ENCODE data around the gene LRRC56.
"Not testable (repeated sequence)": the region's sequence is repeated elsewhere in the genome, so short reads cannot be mapped to it uniquely, and the experiment has no call there.

The LRRC56 gene

DNA sequence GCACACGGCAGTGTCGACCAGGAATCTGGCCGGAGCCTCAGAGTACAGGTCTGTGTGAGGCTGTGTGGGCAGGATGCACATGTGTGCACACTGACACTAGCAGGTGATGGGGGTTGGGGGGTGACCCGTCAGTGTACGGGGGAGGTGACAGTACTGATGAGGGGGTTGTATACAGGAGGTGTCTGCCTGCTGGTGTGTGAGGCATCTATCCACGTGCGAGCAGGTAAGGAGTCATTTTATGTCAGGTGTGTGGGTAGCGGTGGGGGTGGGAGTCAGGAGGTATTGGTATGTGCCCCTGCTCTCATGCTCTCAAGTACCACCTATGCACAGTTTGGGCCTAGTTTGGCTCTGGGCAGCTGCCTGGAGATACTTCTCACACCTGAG is 34.5 kb downstream of the LRRC56 start:
- no peak for DNase-seq (ENCODE audit: low read depth in 2 of 3, low spot score in 2 of 3)

DNA sequence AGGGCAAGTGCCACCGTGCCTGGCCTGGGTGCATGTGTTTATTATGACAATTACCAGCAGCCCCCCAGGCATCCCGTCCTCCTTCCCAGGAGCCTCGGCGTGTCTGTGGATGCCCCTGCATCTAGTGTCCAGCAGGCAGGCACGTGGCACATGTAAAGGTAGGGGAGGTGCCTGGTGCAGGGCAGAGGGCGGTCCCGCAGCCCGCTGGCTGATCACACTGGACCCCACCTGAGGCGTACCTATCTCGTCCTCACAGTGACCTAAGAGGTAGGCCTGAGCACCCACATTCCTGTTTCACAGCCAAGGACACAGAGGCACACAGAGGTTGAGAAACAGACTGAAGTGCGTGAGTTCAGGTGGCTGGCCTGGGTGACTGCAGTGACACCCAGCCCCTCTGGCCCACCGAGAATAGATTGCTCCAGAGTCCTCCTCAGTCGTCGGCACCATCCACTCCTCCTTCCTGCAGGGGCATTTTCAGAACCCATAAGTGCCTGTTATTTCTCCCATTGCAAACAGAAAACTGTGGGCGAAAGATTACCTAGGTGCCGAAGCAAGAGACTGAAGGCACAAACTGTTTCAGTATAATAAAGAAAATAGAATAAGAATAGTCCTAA is 35.9 kb downstream of the LRRC56 start:
- DNase-seq (ENCODE audit: low read depth in 2 of 3, low spot score in 2 of 3): no peak

DNA sequence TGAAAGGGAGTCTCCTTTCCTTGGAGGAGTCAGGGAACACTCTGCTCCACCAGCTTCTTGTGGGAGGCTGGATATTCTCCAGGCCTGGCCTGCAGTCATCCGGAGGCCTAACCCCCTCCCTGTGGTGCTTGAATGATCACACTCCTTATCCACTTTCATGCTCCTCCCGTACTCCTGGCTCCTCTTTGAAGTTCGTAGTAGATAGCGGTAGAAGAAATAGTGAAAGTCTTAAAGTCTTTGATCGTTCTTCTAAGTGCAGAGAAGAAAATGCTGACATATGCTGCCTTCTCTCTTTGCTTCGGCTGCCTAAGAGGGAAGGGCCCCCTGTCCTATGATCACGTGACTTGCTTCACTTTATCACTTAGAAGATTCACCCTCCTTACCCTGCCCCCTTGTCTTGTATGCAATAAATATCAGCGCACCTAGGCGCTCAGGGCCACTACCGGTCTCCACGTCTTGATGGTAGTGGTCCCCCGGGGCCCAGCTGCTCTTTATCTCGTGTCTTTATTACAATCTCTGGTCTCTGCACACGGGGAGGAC is 36.8 kb downstream of the LRRC56 start:
- DNase-seq (ENCODE audit: low read depth in 2 of 3, low spot score in 2 of 3): not testable (repeated sequence)

DNA sequence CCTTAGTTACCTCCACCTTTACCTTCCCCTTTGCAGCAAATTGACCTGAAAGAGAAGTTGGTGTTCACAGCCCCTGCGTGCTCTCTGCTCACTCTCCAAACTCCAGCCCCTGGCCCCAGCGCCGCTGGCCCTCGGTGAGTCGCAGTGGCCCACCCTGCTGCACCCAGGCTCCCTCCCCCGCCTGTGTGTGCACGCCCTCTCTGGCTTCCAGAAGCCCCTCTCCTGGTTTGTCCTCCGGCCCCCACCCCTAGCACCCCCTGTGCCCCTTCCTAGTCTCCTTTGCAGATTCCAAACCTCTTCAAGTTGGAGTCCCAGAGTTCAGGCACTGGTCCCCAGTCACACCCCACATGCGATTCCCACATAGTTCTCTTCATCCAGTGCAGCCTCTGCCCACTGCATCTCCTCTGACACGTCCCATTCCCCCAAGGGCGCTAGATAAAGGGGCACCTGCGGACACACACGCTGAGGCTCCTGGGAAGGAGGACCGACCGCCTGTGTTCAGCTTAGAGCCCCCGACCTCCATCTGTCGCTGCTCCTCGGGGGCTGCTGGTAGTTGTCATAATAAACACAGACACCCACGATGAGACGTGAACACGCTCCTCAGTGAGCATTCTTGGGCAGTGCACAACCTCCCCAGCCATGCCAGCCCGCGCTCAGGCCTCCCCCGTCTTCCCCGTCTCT is 37.4 kb downstream of the LRRC56 start:
- no peak for DNase-seq (ENCODE audit: low read depth in 2 of 3, low spot score in 2 of 3)

DNA sequence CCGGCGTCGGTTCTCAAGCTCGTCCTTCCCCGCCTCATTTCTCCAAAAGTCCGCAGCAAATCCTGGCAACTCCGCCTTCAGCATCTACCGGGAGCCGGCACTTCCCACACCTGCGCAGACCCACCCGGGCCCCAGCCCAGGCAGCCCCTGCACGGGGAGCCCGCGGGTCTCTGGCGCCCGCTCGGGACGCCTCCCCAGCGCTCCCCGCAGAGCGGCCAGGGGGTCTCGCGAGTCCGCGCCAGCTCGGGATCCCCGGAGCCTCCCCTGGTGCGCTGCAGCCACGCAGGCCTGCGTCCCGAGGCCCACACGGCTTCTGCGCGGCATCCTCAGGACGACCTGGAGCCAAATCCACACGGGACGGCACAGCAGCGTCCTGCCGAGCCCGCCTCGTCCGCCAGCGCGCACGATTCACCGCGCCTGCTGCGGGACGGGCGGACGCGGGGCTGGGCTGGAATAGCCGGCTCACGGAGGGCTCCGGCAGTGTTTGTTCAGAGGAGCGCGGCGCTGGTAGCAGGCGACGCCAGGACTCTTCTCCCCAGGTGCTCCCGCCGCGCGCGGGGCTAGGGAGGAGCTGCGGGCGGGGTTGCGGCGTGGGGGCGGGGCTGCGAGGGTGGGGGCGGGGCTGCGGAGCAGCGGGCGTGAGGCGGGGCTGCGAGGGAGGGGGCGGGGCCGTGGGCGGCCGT is 38.1 kb downstream of the LRRC56 start:
- DNase-seq (ENCODE audit: low read depth in 2 of 3, low spot score in 2 of 3): peak in 1 of 3 experiments; percentile 58

DNA sequence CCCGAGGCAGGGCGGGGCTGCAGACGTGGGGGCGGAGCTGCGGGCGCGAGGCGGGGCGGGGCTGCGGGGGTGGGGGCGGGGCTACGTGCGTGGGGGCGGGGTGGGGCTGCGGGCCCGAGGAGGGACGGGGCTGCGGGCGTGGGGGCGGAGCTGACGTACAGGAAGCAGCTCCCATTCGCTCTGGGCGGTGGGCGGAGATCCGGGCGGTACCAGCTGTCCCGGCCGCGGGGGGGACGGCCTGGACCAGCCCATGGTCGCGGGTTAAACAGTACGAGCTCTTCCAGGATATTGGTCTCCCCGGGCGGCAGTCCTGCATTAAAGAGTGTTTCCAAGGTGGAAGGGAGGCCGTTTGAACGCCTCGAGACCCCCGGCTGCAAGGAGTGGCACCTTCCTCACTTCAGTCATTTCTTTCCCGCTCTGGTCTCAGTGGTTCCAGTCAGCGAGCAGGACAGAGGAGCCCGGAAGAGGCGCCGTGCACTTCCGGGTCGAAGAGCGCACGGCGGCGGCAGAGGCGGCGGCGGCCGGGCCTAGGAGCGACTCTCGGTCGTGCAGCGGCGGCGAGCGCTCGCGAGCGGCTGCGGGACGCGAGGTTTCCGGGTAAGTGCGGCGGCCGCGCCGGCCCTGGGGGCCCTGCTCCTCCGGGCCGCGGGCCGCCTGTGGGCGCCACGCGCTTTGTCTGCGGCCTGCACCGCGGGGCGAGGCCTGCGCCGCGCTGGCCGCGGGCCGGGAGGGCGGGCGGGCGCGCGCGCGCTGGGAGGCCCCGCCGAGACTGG is 38.9 kb downstream of the LRRC56 start, which contains the start of gene PHRF1:
TSS of gene PHRF1 (plus strand) at position 475 of the 773 bp plus-strand sequence. CDS start 5,043 bp downstream, outside the sequence.
- peak; percentile 83 to 91 (median 87) for DNase-seq (ENCODE audit: low read depth in 2 of 3, low spot score in 2 of 3)

DNA sequence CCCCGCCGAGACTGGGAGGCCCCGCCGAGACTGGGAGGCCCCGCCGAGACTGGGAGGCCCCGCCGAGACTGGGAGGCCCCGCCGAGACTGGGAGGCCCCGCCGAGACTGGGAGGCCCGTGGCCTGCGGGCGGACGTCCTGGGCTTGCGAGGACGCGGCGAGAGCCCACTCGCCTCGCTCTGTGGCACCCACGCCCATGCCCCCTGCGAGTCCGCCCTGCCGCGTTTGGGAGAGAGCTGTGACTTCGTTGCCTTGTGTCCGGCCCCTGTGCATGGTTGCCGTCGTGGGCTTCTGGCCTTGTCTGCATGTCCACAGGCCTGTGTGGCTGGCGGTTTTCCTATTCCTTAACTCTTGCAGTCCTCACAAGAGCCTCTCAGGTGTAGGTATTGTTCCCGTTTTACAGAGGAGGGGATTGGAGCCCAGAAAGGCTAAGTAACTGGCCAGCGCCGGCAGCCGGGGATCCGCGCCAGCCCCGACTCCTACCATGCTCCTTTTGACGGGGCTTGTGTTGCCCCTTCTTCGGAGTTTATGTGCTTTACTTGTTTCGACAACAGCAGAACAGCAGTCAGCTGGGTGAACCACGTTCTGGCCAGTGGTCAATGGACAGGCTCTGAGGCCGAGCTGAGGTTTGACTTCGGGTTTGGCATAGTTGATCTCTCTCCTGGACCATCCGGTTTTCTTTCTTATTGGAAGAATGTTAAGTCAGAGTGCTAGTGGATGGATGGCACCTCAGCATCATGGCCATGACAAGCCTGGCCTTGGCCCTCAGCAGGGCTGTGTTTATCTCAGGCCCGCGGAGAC is 39.7 kb downstream of the LRRC56 start:
- DNase-seq (ENCODE audit: low read depth in 2 of 3, low spot score in 2 of 3): no peak

DNA sequence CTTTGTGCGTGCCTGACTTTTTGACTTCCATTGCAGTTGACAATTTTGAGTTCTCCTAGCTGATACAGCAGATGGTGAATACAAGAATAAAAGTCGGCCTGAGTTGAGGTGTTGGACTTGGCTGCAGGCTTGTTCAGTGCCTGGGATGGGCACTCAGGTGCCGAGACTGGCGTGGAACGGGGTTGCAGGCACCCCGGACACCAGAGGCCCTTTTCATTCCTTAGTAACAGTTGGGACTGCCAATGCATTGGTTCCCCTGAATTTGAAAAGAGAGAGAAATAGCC is 40.2 kb downstream of the LRRC56 start:
- DNase-seq (ENCODE audit: low read depth in 2 of 3, low spot score in 2 of 3): no peak

DNA sequence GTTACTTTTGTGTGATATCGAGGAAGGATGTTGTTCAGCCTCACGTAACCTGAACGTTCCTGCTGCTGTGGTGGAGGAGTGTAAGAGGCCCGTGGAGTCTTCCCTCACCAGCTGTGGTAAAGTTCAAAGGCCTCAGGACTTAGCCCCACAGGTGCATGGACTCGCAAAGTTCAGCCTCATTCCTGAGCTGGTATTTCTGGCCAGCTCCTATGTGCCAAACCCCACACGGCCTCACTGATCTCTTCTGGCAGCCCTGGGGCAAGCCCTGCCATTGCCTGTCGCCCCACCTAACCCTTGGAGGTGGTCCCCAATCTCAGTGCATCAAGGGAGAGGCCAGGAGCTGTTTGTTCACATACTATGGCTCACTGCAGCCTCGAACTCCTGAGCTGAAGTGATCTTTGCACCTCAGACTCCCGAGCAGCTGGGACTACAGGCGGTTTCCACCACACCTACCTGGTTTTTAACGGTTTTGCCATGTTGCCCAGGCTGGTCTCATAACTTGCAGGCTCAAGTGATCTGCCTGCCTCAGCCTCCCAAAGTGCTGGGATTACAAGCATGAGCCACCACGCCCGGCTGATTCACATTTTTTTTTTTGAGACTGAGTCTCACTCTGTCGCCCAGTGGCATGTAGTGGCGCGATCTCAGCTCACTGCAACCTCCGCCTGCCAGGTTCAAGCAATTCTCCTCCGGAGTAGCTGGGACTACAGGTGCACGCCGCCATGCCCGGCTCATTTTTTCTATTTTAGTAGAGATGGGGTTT is 41.1 kb downstream of the LRRC56 start:
- no peak for DNase-seq (ENCODE audit: low read depth in 2 of 3, low spot score in 2 of 3)

DNA sequence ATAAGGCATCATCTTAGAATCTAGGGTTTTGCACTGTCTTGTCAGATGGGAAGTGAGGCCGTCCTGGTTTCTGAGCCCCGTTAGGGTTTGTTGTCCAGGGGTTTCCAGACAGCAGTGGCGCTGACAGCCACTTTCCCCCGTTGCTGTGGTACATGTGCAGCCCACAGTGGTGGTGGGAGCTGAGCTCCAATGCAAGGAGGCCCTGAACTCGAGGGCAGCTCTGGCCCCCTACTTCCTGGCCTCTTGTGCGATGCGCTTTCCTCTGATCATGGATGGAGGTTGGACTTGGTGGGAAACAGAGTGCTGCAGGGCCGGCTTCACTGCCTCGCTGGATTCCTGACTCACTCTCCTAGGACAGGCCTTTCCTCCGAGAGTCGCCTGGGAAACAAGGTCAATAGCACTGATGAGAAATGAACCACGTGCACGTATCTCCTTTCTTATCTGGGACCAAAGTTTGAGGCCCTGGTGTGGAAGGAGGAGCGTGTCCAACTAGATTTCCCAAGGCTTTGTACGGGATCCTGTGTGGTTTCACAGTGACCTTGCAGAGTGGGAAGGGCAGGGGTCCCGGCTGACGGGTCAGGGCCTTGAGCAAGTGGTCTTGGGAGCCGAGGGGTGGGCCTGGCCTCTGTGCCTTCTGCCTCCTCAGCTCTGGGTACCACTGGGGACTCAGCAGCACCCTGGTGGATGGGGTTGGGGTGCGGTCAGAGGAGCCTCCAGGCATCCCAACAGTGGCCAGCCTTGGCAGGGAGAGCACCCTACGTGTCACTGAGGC is 42.7 kb downstream of the LRRC56 start:
- DNase-seq (ENCODE audit: low read depth in 2 of 3, low spot score in 2 of 3): no peak

DNA sequence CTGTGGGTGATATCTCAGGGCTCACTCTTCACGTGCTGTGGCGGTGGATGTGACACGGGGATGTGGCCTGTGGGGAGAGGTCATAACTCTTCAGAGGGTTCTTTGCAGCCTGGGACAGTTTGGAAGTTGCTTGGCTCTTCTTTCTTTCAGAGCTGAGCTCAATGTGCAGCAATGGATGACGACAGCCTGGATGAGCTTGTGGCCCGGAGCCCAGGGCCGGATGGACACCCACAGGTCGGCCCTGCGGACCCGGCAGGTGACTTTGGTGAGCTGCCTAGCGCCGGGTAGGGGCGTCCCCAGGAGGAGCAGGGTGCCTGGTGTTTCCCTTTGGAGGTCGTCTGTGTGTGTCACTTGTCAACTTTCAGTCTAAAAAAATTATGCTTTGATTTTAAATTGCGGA is 44.0 kb downstream of the LRRC56 start:
- DNase-seq (ENCODE audit: low read depth in 2 of 3, low spot score in 2 of 3): no peak

DNA sequence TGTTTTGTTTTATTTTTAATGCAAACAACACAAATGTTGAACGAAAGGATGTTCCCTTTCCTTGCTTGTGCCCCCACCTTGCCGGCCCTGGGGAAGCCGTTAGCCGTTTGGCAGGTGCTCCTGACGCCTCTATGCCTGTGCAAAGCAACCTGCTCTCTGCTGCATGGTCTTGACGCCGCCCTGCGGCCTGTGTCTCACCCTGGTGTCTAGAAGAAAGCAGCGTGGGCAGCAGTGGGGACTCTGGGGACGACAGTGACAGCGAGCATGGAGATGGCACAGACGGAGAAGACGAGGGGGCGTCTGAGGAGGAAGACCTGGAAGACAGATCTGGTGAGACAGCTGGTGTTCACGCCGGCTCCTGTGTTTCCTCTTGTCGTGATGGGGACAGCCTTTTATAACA is 44.4 kb downstream of the LRRC56 start:
- no peak for DNase-seq (ENCODE audit: low read depth in 2 of 3, low spot score in 2 of 3)

DNA sequence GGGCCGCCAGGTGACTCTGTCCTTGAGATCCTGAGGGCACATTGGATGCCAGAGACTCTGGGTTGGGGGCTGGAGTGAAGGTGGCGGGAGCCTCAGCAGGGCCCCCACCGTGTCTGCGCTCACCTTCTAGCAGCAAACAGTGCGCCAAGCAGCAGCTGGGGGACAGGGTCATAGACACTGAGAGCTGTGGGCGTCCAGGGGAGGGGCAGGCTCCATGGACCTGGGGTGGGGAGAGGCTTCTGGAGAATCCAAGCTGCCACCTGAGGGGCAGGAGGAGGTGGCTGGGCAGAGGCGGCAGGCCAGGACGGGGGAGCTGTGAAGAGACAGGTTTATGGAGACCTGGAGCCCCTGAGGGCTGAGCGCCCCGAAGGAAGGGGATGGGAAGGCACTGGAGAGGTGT is 47.0 kb downstream of the LRRC56 start:
- no peak for DNase-seq (ENCODE audit: low read depth in 2 of 3, low spot score in 2 of 3)

DNA sequence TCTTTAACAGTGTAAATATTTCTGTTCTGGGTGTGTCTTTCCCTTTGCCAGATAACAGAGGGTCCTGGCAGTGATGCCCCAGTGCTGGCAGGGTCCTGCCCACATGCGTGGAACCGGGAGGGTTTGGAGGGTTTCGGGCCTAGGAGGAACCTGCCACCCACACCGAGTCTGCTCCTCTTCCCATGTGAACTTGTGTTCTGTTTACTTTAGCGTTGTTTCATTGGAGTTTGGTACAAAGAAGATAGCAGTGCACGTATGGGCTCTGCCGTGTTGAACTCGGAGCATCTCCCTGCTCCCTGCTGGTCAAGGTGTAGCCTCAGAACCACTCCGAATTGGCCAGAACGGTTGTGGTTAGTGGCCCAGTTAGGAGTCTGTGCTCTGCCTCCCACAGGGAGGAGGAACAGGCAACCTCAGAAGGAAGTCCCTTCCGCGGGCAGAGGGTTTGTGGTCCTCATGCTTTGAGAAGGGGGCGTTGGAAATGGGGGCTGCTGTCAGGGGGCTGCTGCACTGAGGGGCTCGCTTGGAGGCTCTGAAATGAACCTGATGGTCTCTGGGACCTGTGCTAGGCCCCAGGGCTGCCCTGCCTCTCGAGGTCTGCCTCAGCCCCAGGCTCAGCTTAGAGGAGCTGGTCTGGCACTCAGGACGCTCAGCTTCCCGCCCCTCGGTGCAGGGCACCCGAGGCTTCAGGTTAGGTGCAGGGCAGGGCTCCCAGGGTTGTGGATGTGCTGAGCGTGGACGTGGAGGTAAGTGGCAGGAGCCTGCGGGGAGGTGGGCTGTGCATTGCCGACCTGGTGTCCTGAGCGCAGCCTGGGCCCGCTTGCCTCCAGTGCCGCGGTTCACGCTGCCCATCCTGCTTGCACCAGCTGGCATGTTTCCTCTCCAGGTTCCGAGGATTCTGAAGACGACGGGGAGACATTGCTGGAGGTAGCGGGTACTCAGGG is 49.3 kb downstream of the LRRC56 start:
- DNase-seq (ENCODE audit: low read depth in 2 of 3, low spot score in 2 of 3): no peak

DNA sequence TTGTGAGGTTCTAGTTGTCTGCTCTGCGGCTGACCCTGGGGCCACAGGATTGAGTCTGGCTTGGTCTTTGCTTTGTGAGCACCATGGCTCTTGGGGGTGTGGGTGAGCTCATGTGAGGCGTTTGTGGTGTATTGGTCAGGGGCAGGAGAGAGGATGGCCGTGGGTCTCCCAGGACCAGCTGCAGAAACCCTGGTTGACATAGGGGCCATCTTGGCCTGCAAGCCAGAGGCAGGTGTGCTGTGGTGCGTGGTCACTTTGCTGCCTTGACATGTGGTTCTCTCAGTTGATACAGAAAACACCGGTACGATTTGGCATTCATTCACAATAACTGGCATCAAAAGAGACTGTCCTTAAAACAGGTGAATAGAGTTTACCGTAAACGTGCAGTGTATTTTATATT is 50.2 kb downstream of the LRRC56 start:
- DNase-seq (ENCODE audit: low read depth in 2 of 3, low spot score in 2 of 3): no peak

DNA sequence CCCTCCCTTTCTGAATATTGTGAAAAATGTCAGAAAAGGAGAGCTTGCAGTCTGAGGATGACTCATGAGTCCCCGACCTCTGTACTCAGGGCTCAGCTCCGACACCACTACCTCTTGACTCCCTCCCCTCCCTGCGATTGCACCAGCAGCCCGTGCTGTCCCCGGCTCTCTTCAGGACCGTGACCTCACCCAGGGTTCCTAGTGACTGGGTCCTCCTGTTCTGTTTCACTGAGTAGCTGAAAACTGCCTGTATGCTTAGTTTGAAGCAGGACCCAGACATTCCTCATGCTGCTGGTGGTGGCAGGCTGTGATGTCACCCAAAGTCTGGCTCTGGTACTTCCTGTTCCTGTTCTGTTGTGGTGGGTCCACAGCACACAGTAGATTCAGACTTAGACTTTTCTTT is 50.7 kb downstream of the LRRC56 start:
- DNase-seq (ENCODE audit: low read depth in 2 of 3, low spot score in 2 of 3): peak; percentile 42 to 49 (median 48)

DNA sequence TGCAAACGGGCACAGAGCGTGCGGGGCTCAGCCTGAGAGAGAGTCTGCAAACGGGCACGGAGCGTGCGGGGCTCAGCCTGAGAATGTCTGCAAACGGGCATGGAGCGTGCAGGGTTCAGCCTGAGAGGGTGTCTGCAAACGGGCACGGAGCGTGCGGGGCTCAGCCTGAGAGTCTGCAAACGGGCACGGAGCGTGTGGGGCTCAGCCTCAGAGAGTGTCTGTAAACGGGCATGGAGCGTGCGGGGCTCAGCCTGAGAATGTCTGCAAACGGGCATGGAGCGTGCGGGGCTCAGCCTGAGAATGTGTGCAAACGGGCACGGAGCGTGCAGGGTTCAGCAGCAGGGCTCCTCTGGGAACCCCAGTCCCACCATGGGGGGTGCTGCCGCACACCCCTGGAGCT is 52.5 kb downstream of the LRRC56 start:
- DNase-seq (ENCODE audit: low read depth in 2 of 3, low spot score in 2 of 3): no peak

DNA sequence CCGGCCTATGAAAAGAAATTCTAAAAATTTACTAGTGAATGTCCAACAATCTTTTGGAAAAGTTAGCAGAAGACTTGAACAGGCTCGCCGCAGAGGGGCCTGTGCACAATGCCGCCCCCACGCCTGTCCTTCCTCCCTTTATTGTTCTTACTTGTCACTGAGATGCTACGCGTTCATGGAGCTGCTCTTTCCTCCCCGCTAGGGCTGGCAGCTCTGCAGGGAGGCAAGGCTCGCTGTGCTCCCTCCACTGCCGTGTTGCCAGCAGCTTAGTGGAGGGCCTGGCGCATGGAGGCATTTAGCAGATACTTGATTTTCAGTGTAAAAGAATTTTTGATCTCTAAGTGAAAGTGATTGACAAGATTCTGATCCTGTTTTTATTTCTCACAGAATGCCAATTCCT is 53.7 kb downstream of the LRRC56 start:
- DNase-seq (ENCODE audit: low read depth in 2 of 3, low spot score in 2 of 3): no peak

Data from activated CD8-positive, alpha-beta memory T cell treated with anti-CD3 and anti-CD28 coated beads for 48 hours (primary cell).